Psoas muscle (tissue), 8 donors: ENCODE measurements around the gene HMOX1. TPM values are rescaled to one million over a fixed set of nuclear protein-coding genes. Genes with fewer than 3 reads are reported as not detected.
"Not testable (repeated sequence)": the region's sequence is repeated elsewhere in the genome, so short reads cannot be mapped to it uniquely, and the experiment has no call there.

Source experiments
- ATAC-seq, 4 donors: fragments of 200-7000 bp; cut with Tn5 transposase; one replicate each; pipeline ENCODE4 v1.9.1; 2020; ENCODE audit warnings: moderate library complexity in 3 of 4, mild to moderate bottlenecking in 2 of 4
- DNase-seq, 2 donors: peaks; one replicate each; pipeline ENCODE4 v3.0.0-alpha.2; 2020
- H3K27ac ChIP-seq: fragments of 200-600 bp; one replicate; pipeline ENCODE4 v1.8.0; 2022
- H3K27me3 ChIP-seq, 3 donors: fragments of 200-600 bp in 1 of 3; one replicate each; pipeline versions ENCODE4 v1.6.1 to v1.8.0; 2013 to 2022; ENCODE audit warnings: low read length in 2 of 3, mild to moderate bottlenecking in 2 of 3, moderate library complexity in 1 of 3; ENCODE audit not compliant: insufficient read depth in 3 of 3
- H3K36me3 ChIP-seq, 2 donors: fragments of 200-600 bp in 1 of 2; one replicate each; pipeline versions ENCODE4 v1.6.1 to v1.8.0; 2013 to 2022; ENCODE audit warnings: low read depth in 1 of 2, mild to moderate bottlenecking in 1 of 2, moderate library complexity in 1 of 2; ENCODE audit not compliant: insufficient read depth in 1 of 2
- H3K4me1 ChIP-seq: fragments of 200-600 bp; one replicate; pipeline ENCODE4 v1.8.0; 2022
- H3K4me3 ChIP-seq: fragments of 200-600 bp; one replicate; pipeline ENCODE4 v1.8.0; 2022; ENCODE audit warnings: mild to moderate bottlenecking
- H3K9me3 ChIP-seq: fragments of 200-600 bp; one replicate; pipeline ENCODE4 v1.8.0; 2022
- CTCF ChIP-seq: fragments of 200-600 bp; IDR thresholded peaks from one replicate; pipeline ENCODE4 v1.8.0; 2022; ENCODE audit warnings: antibody characterized with exemption
- WGBS, 3 donors: extraction: QIAGEN DNeasy Blood & Tissue Kit; methylation state at CpG; one replicate each; pipeline versions ENCODE4 v1.1.6 to v1.1.7; 2013; 5-methylcytosine and 5-hydroxymethylcytosine counted together
- intact Hi-C, 2 donors: fragments of 100-400 bp; cut with DNase I; formaldehyde crosslinking; loops; one replicate each; pipeline versions ENCODE4 v1.11.0 to v1.14.2; 2022
- polyA plus RNA-seq, 3 donors: library from polyadenylated mRNA; stranded (reverse); fragments of 200-250 nt; gene quantifications; one replicate each; pipeline ENCODE4 v1.2.3, GENCODE V29; 2013
- total RNA-seq, 4 donors: library from RNA; stranded (reverse); fragmentation: NEBNext Ultra II Directional in 2 of 4; extraction: Animal tissue kit (Norgen Biotek cat#: 25700) in 2 of 4; gene quantifications; one replicate each; pipeline versions ENCODE4 v1.2.1 to v1.2.4, GENCODE V29; 2021 to 2023
- donor health status: healthy with polysubstance abuse.
- donor health status: DM: no; HTN: no; CAD: no; lungs with moderate emphysema.
- donor health status: Bipolar disorder and iron deficiency.
- donor health status: healthy.
- donor health status: DM: yes; HTN: yes; CAD: no.
- donor health status: DM: no; HTN: no; CAD: no.
- donor health status: DM: no; HTN: no; CAD: no.
- donor health status: DM: yes; HTN: yes; CAD: no.

Gene HMOX1
- total and polyA plus RNA-seq, 7 donors = 20.5 to 249 (median 75.0) TPM

- no peaks in the 10 kb centered on the region for H3K27me3 ChIP-seq
- DNase-seq (no peak), ATAC-seq (no peak)
- 92 to 93% (median 92%) methylated on average over 11 of the region's 11 CpGs for WGBS, 3 donors
- TF ChIP-seq CTCF = no peak
- H3K36me3 ChIP-seq = no peaks in the 10 kb centered on the region
- intact Hi-C loops = no loop called here
- no peak overlapping the region for H3K4me3 ChIP-seq
- H3K27ac ChIP-seq = no peak overlapping the region
- no peaks in the 10 kb centered on the region for H3K4me1 ChIP-seq
- H3K9me3 ChIP-seq = no peaks in the 10 kb centered on the region
Observed at GRCh38 chr22:35363566-35364086, 17.3 kb upstream of the HMOX1 start.

GRCh38 chr22:35364230-35364629, 16.7 kb upstream of the HMOX1 start:
- H3K36me3 ChIP-seq, intact Hi-C loops, ATAC-seq, H3K4me3 ChIP-seq, H3K27ac ChIP-seq, DNase-seq, H3K4me1 ChIP-seq, H3K9me3 ChIP-seq, H3K27me3 ChIP-seq: not testable (repeated sequence)
- 65 to 79% (median 66%) methylated on average over 7 of the region's 7 CpGs for WGBS, 3 donors

GRCh38 chr22:35367331-35367886, 13.5 kb upstream of the HMOX1 start:
- intact Hi-C loops = no loop called here
- no peaks in the 10 kb centered on the region for H3K9me3 ChIP-seq
- ATAC-seq = no peak
- no peak for TF ChIP-seq CTCF
- no peak overlapping the region for H3K27ac ChIP-seq
- H3K4me1 ChIP-seq = peaks cover 15% of the 10 kb centered on the region
- no peaks in the 10 kb centered on the region for H3K27me3 ChIP-seq
- H3K4me3 ChIP-seq = no peak overlapping the region
- 86 to 89% (median 87%) methylated on average over 9 of the region's 9 CpGs for WGBS, 3 donors
- DNase-seq = no peak
- no peaks in the 10 kb centered on the region for H3K36me3 ChIP-seq

GRCh38 chr22:35368386-35368785, 12.5 kb upstream of the HMOX1 start:
- 74 to 79% (median 76%) methylated on average over 6 of the region's 6 CpGs for WGBS, 3 donors
- H3K4me1 ChIP-seq = peaks cover 15% of the 10 kb centered on the region
- no peaks in the 10 kb centered on the region for H3K9me3 ChIP-seq
- no peak for TF ChIP-seq CTCF
- H3K27ac ChIP-seq = no peak overlapping the region
- no peak for DNase-seq
- intact Hi-C loops = no loop called here
- ATAC-seq = no peak
- H3K27me3 ChIP-seq = no peaks in the 10 kb centered on the region
- no peaks in the 10 kb centered on the region for H3K36me3 ChIP-seq
- no peak overlapping the region for H3K4me3 ChIP-seq

GRCh38 chr22:35369996-35370395, 10.9 kb upstream of the HMOX1 start:
- WGBS, 3 donors = 57 to 69% (median 67%) methylated on average over 2 of the region's 2 CpGs
- peaks cover 15% of the 10 kb centered on the region for H3K4me1 ChIP-seq
- intact Hi-C loops = no loop called here
- H3K4me3 ChIP-seq = no peak overlapping the region
- no peak for DNase-seq
- H3K27ac ChIP-seq = peak overlapping the region; percentile 59
- TF ChIP-seq CTCF = no peak
- H3K36me3 ChIP-seq = no peaks in the 10 kb centered on the region
- no peaks in the 10 kb centered on the region for H3K9me3 ChIP-seq
- ATAC-seq = no peak
- no peaks in the 10 kb centered on the region for H3K27me3 ChIP-seq
